Smooth muscle cell (in vitro differentiated cells): ENCODE measurements around the gene SMARCC1. TPM values are rescaled to one million over a fixed set of nuclear protein-coding genes. Genes with fewer than 3 reads are reported as not detected.

Experiments
- DNase-seq: peaks from one replicate; lab custom pipeline; 2025; ENCODE audit not compliant: unreplicated experiment; lab: John Stamatoyannopoulos, UW
- H2AFZ ChIP-seq: fragments of 200-600 bp; sonication (generic); 2 replicates; pipeline ENCODE4 v1.6.0; 2016; ENCODE audit warnings: antibody characterized with exemption, low read depth, mild to moderate bottlenecking
- H3F3A ChIP-seq: fragments of 200-600 bp; sonication (generic); 2 replicates; pipeline ENCODE4 v1.6.0; 2017; ENCODE audit warnings: antibody characterized with exemption, low read depth
- H3K27ac ChIP-seq: fragments of 200-600 bp; sonication (generic); 2 replicates; pipeline ENCODE4 v1.5.1; 2016; ENCODE audit warnings: low read depth, mild to moderate bottlenecking
- H3K27me3 ChIP-seq: fragments of 200-600 bp; sonication (generic); 2 replicates; pipeline ENCODE4 v1.6.1; 2016; ENCODE audit warnings: low read depth, mild to moderate bottlenecking
- H3K36me3 ChIP-seq: fragments of 200-600 bp; sonication (generic); 2 replicates; pipeline ENCODE4 v1.5.1; 2016; ENCODE audit warnings: low read depth
- H3K4me1 ChIP-seq: fragments of 200-600 bp; sonication (generic); 2 replicates; pipeline ENCODE4 v1.5.1; 2016; ENCODE audit warnings: low read depth
- H3K4me2 ChIP-seq: fragments of 200-600 bp; sonication (generic); 2 replicates; pipeline ENCODE4 v1.6.0; 2016; ENCODE audit warnings: mild to moderate bottlenecking
- H3K4me3 ChIP-seq: fragments of 200-600 bp; sonication (generic); 2 replicates; pipeline ENCODE4 v1.5.1; 2016; ENCODE audit warnings: mild to moderate bottlenecking
- H3K79me2 ChIP-seq: fragments of 200-600 bp; sonication (generic); 2 replicates; pipeline ENCODE4 v1.6.0; 2016; ENCODE audit warnings: low read depth, mild to moderate bottlenecking
- H3K9ac ChIP-seq: fragments of 200-600 bp; sonication (generic); 2 replicates; pipeline ENCODE4 v1.6.0; 2016; ENCODE audit warnings: low read depth
- H3K9me3 ChIP-seq: fragments of 200-600 bp; sonication (generic); replicated peaks from 2 replicates; pipeline ENCODE4 v1.5.1; 2016; ENCODE audit warnings: low read depth
- H4K20me1 ChIP-seq: fragments of 200-600 bp; sonication (generic); 2 replicates; pipeline ENCODE4 v1.6.0; 2016; ENCODE audit warnings: low read depth
- CTCF ChIP-seq: fragments of 200-600 bp; sonication (generic); IDR thresholded peaks from 2 replicates; pipeline ENCODE4 v1.5.1; 2017; ENCODE audit warnings: borderline replicate concordance, mild to moderate bottlenecking, antibody characterized with exemption; ENCODE audit not compliant: insufficient read depth, poor library complexity, severe bottlenecking
- WGBS: methylation state at CpG from one replicate; pipeline ENCODE4 v1.1.7; 2016; ENCODE audit warnings: low lambda C conversion rate; 5-methylcytosine and 5-hydroxymethylcytosine counted together
- polyA plus RNA-seq: library from polyadenylated mRNA; unstranded; fragments of >200 nt; fragmentation: Nextera tagmentation; extraction: Ambion mirVana; gene quantifications from 2 replicates; pipeline ENCODE4 v1.2.1, GENCODE V29; 2016
- total RNA-seq: library from RNA; depleted of rRNA; stranded (reverse); fragments of >200 nt; gene quantifications from 2 replicates; pipeline ENCODE4 v1.2.3, GENCODE V29; 2014

SMARCC1 gene
- total and polyA plus RNA-seq, 2 experiments from 2014 or later, result 40.5 to 50.3 TPM

- 97% methylated on average over 11 of the region's 11 CpGs for WGBS
- peaks cover 32% of the 10 kb centered on the region for H3K36me3 ChIP-seq
- no peak for TF ChIP-seq CTCF
Observed at GRCh38 chr3:47701388-47701787, 80.3 kb downstream of the SMARCC1 start.

GRCh38 chr3:47692158-47692557, 89.5 kb downstream of the SMARCC1 start:
- Histone ChIP-seq H3K9ac (no peak overlapping the region), H3K27ac (no peak overlapping the region), H3K4me2 (no peak overlapping the region), H3K4me3 (no peak overlapping the region), H3K9me3 (no peaks in the 10 kb centered on the region), H3K79me2 (no peaks in the 10 kb centered on the region), H3K27me3 (no peaks in the 10 kb centered on the region), H2AFZ (no peak overlapping the region), H4K20me1 (no peaks in the 10 kb centered on the region), H3K4me1 (no peaks in the 10 kb centered on the region), H3K36me3 (peaks cover 25% of the 10 kb centered on the region), H3F3A (no peaks in the 10 kb centered on the region)
- no peak for DNase-seq
- no peak for TF ChIP-seq CTCF

More at GRCh38 chr3:47701388-47701787, 80.3 kb downstream of the SMARCC1 start:
- H3K9me3 ChIP-seq, result no peaks in the 10 kb centered on the region
- no peaks in the 10 kb centered on the region for H3K27me3 ChIP-seq
- no peaks in the 10 kb centered on the region for H3K4me1 ChIP-seq
- no peak overlapping the region for H2AFZ ChIP-seq
- H3K27ac ChIP-seq, result no peak overlapping the region
- peaks cover 3% of the 10 kb centered on the region for H3K79me2 ChIP-seq
- H3K4me3 ChIP-seq, result no peak overlapping the region
- H3F3A ChIP-seq, result no peaks in the 10 kb centered on the region
- no peak overlapping the region for H3K9ac ChIP-seq
- peaks cover 8% of the 10 kb centered on the region for H4K20me1 ChIP-seq
- no peak overlapping the region for H3K4me2 ChIP-seq
- DNase-seq, result no peak

- H2AFZ ChIP-seq, result no peak overlapping the region
- H3K4me1 ChIP-seq, result no peaks in the 10 kb centered on the region
Observed at GRCh38 chr3:47688488-47688887, 93.2 kb downstream of the SMARCC1 start.

More at GRCh38 chr3:47688488-47688887, 93.2 kb downstream of the SMARCC1 start:
- DNase-seq, result no peak
- 95% methylated on average over 6 of the region's 6 CpGs for WGBS
- no peaks in the 10 kb centered on the region for H3K79me2 ChIP-seq
- TF ChIP-seq CTCF, result no peak
- H3K9ac ChIP-seq, result no peak overlapping the region
- H3K9me3 ChIP-seq, result no peaks in the 10 kb centered on the region
- no peaks in the 10 kb centered on the region for H3K27me3 ChIP-seq
- H3K4me2 ChIP-seq, result no peak overlapping the region
- no peaks in the 10 kb centered on the region for H3F3A ChIP-seq
- no peak overlapping the region for H3K27ac ChIP-seq
- no peaks in the 10 kb centered on the region for H4K20me1 ChIP-seq
- peaks cover 37% of the 10 kb centered on the region for H3K36me3 ChIP-seq
- H3K4me3 ChIP-seq, result no peak overlapping the region
